Colonic mucosa (tissue), 4 donors: ENCODE measurements around the gene SAMD3. TPM values are rescaled to one million over a fixed set of nuclear protein-coding genes. Genes with fewer than 3 reads are reported as not detected.
"Not testable (repeated sequence)": the region's sequence is repeated elsewhere in the genome, so short reads cannot be mapped to it uniquely, and the experiment has no call there.

Experiments
- DNase-seq: peaks from one replicate; pipeline ENCODE4 v3.0.0-alpha.2; 2020
- H3K27ac ChIP-seq: fragments of 200-600 bp; one replicate; pipeline ENCODE4 v1.8.0; 2021
- H3K27me3 ChIP-seq: fragments of 200-600 bp; one replicate; pipeline ENCODE4 v1.8.0; 2021
- H3K36me3 ChIP-seq: fragments of 200-600 bp; one replicate; pipeline ENCODE4 v1.8.0; 2021
- H3K4me1 ChIP-seq: fragments of 200-600 bp; one replicate; pipeline ENCODE4 v1.8.0; 2021; ENCODE audit warnings: mild to moderate bottlenecking
- H3K4me3 ChIP-seq: fragments of 200-600 bp; one replicate; pipeline ENCODE4 v1.8.0; 2021
- H3K9ac ChIP-seq, 2 donors: one replicate each; pipeline ENCODE4 v1.7.0; 2013; ENCODE audit warnings: control low read depth in 2 of 2, low read depth in 2 of 2, low read length in 2 of 2
- H3K9me3 ChIP-seq: fragments of 200-600 bp; one replicate; pipeline ENCODE4 v1.8.0; 2021
- CTCF ChIP-seq: fragments of 200-600 bp; IDR thresholded peaks from one replicate; pipeline ENCODE4 v1.8.0; 2022; ENCODE audit warnings: antibody characterized with exemption, mild to moderate bottlenecking
- intact Hi-C: fragments of 100-400 bp; cut with DNase I; formaldehyde crosslinking; loops from one replicate; pipeline ENCODE4 v1.14.1; 2022
- total RNA-seq, 2 donors: library from RNA; stranded (reverse); fragmentation: NEBNext Ultra II Directional in 1 of 2; extraction: Animal tissue kit (Norgen Biotek cat#: 25700) in 1 of 2; gene quantifications; one replicate each; pipeline ENCODE4 v1.2.1, GENCODE V29; 2021
- donor health status: healthy.
- donor health status: DM: no; HTN: no; CAD: no.
- donor health status: DM: no; HTN: no; CAD: no.

The SAMD3 gene
- total RNA-seq, 2 donors from 2014 or later, result 1.7 to 5.1 TPM

GRCh38 chr6:130158056-130158455 lies 64.7 kb downstream of the SAMD3 start:
- no peaks in the 10 kb centered on the region for H3K27me3 ChIP-seq
- H3K9ac ChIP-seq, result no peak overlapping the region
- DNase-seq, result no peak
- intact Hi-C loops, result no loop called here
- H3K27ac ChIP-seq, result no peak overlapping the region
- H3K4me1 ChIP-seq, result no peaks in the 10 kb centered on the region
- H3K9me3 ChIP-seq, result no peaks in the 10 kb centered on the region
- no peak overlapping the region for H3K4me3 ChIP-seq
- no peaks in the 10 kb centered on the region for H3K36me3 ChIP-seq
- no peak for TF ChIP-seq CTCF

- H3K27ac ChIP-seq, result no peak overlapping the region
- no peaks in the 10 kb centered on the region for H3K4me1 ChIP-seq
- no peak for TF ChIP-seq CTCF
- no peaks in the 10 kb centered on the region for H3K9me3 ChIP-seq
- H3K4me3 ChIP-seq, result no peak overlapping the region
- DNase-seq, result no peak
- H3K9ac ChIP-seq, result no peak overlapping the region
- H3K36me3 ChIP-seq, result no peaks in the 10 kb centered on the region
- no peaks in the 10 kb centered on the region for H3K27me3 ChIP-seq
- intact Hi-C loops, result no loop called here
Measured at GRCh38 chr6:130156908-130157307, 65.8 kb downstream of the SAMD3 start.

GRCh38 chr6:130152908-130153510 lies 69.7 kb downstream of the SAMD3 start:
- Histone ChIP-seq H3K4me1 (no peaks in the 10 kb centered on the region), H3K27me3 (no peaks in the 10 kb centered on the region), H3K4me3 (no peak overlapping the region), H3K36me3 (no peaks in the 10 kb centered on the region), H3K9me3 (no peaks in the 10 kb centered on the region), H3K9ac (no peak overlapping the region), H3K27ac (no peak overlapping the region)
- no peak for DNase-seq
- intact Hi-C loops, result no loop called here
- no peak for TF ChIP-seq CTCF

- intact Hi-C loops, result no loop called here
- no peak for TF ChIP-seq CTCF
- Histone ChIP-seq H3K27ac (no peak overlapping the region), H3K4me3 (no peak overlapping the region), H3K9me3 (no peaks in the 10 kb centered on the region), H3K36me3 (no peaks in the 10 kb centered on the region), H3K4me1 (no peaks in the 10 kb centered on the region), H3K9ac (no peak overlapping the region), H3K27me3 (no peaks in the 10 kb centered on the region)
- DNase-seq, result no peak
Measured at GRCh38 chr6:130150906-130151305, 71.8 kb downstream of the SAMD3 start.

- H3K4me1 ChIP-seq, H3K27ac ChIP-seq, H3K9ac ChIP-seq, H3K36me3 ChIP-seq, DNase-seq, H3K27me3 ChIP-seq, intact Hi-C loops, H3K9me3 ChIP-seq, H3K4me3 ChIP-seq: not testable (repeated sequence)
Measured at GRCh38 chr6:130149016-130149415, 73.7 kb downstream of the SAMD3 start.

- Histone ChIP-seq H3K27me3 (no peaks in the 10 kb centered on the region), H3K27ac (no peak overlapping the region), H3K9ac (no peak overlapping the region), H3K4me3 (no peak overlapping the region), H3K4me1 (no peaks in the 10 kb centered on the region), H3K9me3 (no peaks in the 10 kb centered on the region), H3K36me3 (no peaks in the 10 kb centered on the region)
- no peak for DNase-seq
- TF ChIP-seq CTCF, result no peak
- intact Hi-C loops, result no loop called here
Measured at GRCh38 chr6:130148181-130148580, 74.6 kb downstream of the SAMD3 start.
